ENCODE results near the gene CBLN3.

CBLN3 gene

DNA sequence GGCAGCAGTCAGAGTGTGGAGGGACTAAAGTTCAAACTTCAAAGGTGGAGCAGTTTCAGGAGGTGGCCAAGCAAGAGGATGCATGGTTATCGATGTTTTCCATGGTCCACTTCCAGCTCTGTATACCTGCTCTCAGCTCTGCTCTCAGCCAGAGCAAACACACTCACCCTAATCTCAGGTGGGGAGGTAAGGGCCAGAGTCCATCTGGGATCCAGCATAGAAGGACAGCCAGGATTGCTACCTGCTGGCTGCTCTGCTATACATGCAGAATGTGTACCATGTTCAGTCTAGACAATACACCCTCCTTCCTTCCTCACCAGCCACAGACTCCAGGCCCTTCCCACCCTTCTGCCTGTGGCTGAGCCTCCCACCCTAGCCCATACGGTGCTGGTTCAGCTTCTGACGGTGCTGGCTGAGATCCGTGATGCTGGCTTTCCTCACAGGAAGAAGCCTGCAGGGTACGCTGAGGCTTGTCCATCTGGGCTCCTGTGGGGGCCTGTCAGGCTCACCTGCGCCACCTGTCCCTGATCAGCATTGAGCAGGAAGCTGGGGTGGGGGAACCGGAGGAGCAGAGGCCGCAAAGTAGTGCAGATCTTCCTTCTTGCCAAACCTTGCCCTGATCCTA lies 2.4 kb downstream of the CBLN3 start:
- DNase-seq = no peak

DNA sequence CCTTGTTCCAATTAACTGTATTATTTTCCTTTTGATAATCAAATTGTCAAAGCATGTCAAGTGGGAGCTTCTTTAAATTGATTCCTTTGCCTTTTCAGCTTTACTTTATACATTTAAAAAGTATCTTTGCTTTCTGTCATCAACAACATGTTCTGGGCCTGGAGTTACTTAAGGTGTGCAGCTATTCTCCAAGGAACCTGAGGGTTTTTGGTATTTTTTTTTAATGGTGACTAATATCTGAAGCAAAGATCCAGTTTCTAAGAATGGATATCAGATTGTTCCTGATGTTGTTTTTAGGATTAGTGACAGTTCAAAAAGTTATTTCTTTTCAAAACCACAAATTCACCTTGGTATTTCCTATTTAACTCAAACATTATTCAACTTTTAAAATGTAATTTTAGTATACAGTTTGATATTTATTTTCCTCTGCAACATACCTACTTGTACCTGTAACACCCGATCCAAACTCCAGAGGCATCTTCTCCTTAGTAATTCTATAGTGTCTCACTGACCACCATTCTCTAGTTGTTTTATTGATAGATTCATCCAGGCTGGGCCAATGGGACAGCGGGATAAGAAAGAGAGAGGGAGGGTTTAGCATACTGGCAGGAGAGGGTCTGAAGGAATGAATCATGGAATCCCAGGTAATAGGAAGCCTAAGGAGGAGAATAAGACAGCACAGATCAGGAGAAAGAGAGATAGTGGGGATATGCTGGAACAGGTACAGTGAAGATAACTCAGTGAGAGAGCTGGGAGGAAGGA lies 3.1 kb downstream of the CBLN3 start:
- no peak for DNase-seq

DNA sequence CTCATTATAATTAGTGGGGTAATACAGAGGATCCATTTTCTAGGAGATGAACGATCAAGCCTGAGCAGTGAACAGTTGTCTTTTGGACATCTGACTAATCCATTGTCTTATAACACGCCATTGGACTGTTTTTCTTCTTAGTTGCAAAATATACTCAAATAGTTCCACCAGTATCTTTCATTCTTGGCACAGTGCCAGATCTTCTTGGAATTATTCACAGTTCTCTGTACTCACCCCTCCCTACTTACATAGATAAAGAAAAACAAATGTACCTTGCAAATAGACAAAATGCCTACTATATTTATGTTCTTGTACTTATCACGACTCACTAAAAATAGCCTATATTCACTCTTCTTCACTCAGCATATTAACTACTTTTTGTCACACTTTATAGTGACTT lies 3.8 kb downstream of the CBLN3 start:
- DNase-seq = no peak

DNA sequence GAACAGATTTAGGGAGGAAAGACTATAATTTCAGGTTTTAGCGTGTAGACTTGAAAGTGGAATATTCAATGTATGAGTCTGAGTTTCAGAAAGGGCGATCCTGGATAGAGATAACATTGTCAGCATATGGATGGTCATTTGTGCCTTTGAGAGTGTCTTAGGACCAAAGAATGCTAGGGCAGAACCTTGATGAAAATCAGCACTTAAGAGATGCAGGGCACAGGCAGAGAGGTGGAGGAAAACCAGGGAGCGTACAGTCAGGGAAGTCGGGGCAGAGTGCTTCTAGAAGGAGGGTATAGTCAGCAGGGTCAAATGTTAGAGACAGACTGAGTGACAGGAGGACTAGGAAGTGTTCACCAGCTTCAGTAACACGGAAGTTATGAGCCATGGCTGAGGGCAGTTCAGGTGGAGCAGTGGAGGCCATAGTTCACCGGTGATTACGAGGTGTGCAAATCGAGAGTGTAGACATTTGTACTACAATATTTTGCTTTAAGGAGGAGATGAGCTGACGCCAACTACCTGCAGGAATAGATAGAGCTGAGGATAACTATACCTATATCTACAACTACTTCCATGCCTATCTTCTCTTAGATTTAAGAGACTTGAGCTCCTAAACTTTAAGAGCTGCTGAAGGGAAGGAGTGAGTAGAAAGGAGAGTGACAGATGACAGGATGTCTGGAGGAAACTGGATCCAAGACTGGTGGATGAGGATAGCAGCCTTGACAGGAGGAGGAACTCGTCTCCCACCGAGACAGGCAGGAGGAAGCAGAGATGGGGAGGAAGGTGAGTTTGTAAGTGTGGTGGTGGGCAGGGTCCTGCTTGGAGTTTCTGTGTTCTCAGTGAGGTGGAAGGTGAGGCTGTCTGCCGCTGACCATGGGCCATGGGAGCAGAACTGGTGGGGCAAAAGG lies 6.5 kb downstream of the CBLN3 start:
- no peak for DNase-seq

DNA sequence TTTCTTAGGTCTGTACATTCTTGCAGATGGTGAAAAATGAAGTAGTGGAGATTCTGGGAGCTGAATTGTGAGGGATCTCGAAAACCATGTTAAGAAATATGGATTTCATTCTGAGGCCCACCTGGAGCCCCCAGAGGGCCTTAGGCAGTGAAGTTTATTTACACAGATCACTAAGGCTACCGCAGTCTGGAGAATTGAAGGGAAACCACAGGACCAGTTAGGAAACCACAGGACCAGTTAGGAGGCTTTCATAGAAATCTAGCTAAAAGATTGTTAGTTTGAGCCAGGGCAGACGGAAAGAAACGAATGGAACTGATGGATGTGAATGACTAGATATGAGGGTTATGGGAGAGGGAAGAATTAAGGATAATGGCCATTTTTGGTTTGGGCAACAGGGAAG lies 7.2 kb downstream of the CBLN3 start:
- DNase-seq = no peak

DNA sequence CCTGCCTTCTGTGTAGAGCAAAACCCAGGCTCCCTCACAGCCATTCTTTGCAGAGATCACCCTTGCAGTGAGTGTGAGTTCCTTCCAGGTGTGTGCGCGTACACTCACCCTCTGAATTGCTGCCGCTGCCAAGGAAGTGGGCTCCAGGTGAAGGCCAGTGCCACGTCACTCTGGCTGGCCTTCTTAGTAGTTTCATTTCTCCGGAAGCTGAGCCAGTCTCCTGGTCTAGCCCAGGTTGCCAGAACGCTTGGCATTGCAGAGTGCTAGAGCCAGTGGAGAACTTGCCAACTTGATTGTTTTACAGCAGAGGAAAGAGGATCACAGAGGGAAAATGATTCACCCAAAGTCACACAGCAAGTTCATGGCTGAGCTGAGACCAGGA lies 11.0 kb downstream of the CBLN3 start:
- no peak for DNase-seq

DNA sequence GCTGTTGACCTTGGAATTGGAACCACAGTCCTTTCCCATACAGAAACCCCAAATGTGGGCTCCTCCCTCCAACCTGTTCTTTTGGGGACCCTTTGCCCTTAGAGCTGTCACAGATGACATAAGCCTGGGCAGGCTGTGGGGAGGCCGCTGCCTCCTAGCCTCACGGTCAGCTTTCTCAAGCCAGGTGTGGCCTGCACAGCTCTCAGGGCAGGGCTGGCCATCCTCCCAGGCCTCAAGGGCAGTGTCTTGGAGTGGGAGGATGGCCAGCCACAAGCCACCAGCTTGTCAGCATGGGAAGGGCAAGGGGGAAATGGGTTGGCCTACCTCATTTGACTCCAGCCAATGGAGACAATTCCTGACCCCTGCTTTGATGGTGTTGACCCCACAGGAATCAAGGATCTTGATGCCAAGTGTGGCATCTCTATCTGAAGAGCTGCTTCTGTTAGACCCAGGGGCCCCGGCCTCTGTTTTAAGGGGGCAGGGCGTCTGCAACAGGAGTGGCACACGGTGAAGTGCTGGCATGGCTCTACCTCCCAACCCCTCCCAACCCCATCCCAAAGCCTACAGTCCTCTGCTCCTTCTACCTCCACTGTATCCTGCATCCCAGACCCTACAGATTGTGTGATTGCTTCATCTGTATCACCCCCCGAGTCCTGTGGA lies 11.5 kb downstream of the CBLN3 start:
- DNase-seq = no peak

DNA sequence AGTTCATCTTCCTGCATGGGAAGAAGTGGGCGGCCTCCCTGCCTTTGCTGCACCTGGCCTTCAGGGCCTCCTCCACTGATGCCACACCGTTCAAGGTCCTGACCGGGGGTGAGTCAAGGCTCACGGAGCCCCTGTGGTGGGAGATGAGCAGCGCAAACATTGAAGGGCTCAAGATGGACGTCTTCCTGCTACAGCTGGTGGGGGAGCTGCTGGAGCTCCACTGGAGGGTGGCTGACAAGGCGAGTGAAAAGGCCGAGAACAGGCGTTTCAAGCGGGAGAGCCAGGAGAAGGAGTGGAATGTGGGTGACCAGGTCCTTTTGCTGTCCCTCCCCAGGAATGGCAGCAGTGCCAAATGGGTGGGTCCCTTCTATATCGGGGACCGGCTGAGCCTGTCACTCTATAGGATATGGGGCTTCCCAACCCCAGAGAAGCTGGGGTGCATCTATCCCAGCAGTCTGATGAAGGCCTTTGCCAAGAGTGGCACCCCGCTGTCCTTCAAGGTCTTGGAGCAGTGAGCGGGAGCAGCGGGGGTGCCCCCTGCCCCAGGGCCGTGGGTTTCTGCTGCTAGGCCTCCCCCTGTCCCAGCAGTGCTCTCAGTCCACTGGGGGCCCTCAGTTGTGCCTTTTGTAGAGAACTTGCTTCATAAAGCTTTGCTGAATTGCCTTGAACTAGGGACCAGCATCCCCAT lies 12.4 kb downstream of the CBLN3 start:
- DNase-seq = no peak

DNA sequence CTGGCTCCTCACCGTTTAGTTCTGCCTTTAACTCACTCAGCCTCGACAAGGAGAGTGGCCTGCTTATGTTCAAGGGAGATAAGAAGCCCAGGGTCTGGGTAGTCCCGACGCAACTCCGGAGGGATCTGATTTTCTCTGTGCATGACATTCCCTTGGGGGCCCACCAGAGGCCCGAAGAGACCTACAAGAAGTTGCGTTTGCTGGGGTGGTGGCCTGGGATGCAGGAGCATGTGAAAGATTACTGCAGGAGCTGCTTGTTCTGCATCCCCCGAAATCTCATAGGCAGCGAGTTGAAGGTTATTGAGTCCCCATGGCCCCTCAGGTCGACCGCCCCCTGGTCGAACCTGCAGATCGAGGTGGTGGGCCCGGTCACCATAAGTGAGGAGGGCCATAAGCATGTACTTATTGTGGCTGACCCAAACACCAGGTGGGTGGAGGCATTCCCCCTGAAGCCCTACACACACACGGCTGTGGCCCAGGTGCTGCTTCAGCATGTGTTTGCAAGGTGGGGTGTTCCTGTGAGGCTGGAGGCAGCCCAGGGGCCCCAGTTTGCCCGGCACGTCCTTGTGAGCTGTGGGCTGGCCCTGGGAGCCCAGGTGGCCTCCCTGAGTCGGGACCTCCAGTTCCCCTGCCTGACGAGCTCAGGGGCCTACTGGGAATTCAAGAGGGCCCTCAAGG lies 13.1 kb downstream of the CBLN3 start:
- DNase-seq = no peak

DNA sequence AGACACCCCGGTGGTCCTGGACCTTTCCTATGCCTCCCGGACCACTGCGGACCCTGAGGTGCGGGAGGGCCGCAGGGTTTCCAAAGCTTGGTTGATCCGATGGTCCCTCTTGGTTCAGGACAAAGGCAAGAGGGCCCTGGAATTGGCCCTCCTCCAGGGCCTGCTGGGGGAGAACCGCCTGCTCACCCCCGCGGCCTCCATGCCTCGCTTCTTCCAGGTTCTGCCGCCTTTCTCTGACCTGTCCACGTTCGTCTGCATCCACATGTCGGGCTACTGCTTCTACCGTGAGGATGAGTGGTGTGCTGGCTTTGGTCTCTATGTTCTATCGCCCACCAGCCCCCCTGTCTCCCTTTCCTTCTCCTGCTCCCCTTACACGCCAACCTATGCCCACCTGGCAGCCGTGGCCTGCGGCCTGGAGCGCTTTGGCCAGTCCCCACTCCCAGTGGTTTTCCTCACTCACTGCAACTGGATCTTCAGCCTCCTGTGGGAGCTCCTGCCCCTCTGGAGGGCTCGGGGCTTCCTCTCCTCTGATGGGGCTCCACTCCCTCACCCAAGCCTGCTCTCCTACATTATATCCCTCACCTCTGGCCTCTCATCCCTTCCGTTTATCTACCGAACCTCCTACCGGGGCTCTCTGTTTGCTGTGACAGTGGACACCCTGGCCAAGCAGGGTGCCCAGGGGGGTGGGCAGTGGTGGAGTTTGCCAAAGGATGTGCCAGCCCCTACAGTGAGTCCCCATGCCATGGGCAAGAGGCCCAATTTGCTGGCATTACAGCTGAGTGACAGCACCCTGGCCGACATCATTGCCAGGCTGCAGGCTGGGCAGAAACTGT lies 13.8 kb downstream of the CBLN3 start:
- no peak for DNase-seq

DNA sequence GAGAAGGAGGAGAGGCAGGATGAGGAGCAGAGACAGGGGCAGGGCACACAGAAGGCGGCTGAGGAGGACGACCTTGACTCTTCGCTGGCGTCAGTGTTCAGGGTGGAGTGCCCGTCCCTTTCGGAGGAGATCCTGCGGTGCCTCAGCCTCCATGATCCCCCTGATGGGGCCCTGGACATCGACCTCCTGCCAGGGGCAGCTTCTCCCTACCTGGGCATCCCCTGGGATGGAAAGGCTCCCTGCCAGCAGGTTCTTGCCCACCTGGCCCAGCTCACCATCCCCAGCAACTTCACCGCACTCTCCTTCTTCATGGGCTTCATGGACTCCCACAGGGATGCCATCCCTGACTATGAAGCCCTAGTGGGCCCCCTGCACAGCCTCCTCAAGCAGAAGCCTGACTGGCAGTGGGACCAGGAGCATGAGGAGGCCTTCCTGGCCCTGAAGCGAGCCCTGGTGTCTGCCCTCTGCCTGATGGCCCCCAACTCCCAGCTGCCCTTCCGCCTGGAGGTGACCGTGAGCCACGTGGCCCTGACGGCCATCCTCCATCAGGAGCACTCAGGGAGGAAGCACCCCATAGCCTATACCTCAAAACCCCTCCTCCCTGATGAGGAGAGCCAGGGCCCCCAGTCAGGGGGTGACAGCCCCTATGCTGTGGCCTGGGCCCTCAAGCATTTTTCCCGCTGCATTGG lies 14.6 kb downstream of the CBLN3 start:
- no peak for DNase-seq

DNA sequence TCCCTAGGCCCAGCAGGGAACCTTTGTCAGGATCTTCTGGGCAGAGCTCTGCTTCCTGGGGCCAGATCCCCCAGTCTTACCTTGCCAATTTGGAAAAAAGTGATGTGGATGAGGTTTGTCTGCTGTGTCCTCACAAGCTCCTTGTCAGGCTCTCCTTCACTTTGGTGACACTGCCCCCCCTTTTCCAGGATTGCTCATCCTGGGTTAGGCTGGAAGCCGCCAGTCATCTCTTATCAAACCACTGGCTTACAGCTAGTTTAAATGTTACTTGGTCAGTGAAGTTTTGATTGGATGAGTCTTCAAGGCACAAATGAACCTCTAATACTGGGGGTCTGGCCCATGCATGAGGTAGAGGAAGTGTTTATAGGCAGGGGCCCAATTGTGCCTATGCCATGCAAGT lies 15.4 kb downstream of the CBLN3 start:
- no peak for DNase-seq

DNA sequence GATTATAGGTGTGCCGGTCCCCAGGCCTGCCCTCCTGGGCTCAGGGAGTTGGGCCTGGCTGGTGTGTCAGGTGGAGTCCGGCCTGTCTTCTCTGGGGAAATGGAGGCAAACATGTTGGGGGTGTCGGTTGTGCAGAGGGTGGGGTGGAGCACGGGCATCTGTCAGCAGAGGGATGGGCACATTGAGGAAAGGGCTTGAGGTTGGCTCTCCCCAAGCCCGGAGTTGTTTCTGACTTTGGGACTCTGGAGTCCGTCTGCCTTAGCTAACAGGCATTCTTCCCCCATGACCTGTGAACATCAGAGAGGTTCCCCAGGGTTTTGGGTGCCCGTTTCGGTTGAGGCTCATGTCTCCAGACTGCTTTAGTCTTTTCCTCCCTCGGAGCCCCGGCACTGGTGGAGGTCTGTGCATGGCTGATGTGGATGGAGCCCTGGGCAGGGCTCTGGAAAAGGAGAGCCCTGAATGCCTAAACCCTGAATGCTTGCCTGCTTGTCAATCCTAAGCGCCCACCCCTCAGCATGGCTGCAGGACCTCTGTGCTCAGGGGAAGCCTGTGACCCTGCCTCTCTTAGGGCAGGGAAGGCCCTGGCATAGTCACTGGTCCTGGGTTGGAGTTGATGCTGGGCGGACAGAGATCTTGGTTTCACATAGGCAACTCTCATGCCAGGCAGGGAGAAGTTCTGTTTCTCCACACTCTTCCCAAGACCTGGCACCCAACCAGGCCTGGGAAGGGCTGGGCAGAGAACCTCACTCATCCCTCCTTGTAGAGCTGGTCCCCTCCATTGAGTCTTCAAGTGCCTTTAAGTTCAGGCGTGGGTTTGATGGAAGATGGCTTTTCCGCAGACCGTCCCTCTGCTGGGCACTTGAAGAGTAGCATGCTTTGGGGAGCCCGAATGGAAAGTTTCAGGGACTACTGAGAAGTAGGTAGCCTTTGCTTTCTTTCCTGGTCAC lies 17.8 kb downstream of the CBLN3 start:
- DNase-seq = peak in 1 of 51 donors; percentile 5

DNA sequence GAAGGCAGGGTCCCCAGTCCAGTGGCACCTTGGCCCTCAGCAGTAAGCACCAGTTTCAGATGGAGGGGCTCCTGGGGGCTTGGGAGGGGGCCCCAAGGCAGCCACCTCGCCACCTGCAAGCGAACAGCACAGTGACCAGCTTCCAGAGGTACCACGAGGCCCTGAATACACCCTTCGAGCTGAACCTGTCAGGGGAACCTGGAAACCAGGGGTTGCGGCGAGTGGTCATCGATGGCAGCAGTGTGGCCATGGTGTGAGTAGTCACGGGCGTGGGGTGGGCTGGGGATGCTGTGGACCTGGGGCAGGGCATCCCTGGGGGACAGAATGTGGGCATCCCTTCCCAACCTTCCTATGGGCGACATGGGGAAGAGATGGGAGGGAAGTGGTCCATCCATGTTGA lies 19.5 kb downstream of the CBLN3 start:
- DNase-seq = no peak

DNA sequence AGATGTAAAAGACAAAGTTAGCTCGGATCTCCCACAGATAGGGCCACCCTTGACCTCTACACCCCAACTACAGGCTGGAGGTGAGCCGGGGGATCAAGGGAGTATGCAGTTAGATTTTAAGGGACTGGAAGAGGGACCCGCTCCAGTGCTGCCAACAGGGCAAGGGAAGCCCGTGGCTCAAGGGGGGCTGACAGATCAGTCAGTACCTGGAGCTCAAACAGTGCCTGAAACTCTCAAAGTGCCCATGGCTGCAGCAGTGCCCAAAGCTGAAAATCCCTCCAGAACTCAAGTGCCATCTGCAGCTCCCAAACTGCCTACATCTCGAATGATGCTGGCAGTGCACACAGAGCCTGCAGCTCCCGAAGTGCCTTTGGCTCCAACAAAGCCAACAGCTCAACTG lies 20.3 kb downstream of the CBLN3 start:
- no peak for DNase-seq

DNA sequence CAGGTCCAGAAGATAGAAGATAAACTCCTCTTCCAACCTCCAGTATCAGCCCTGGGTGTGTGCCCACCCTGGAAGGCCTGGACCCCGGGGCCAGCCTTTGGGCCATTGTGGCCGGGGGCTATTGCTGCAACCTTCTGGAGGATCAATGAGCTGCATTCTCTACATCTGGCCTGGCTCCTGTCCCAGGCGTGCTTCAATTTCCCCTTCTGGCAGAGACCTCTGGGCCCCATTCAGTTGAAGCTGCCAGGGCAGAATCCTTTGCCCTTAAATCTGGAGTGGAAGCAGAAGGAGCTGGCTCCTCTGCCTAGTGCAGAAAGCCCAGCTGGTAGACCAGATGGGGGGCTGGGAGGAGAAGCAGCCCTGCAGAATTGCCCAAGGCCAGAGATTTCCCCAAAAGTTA lies 20.7 kb downstream of the CBLN3 start:
- DNase-seq = peak in 2 of 51 donors; percentile 20 to 27

DNA sequence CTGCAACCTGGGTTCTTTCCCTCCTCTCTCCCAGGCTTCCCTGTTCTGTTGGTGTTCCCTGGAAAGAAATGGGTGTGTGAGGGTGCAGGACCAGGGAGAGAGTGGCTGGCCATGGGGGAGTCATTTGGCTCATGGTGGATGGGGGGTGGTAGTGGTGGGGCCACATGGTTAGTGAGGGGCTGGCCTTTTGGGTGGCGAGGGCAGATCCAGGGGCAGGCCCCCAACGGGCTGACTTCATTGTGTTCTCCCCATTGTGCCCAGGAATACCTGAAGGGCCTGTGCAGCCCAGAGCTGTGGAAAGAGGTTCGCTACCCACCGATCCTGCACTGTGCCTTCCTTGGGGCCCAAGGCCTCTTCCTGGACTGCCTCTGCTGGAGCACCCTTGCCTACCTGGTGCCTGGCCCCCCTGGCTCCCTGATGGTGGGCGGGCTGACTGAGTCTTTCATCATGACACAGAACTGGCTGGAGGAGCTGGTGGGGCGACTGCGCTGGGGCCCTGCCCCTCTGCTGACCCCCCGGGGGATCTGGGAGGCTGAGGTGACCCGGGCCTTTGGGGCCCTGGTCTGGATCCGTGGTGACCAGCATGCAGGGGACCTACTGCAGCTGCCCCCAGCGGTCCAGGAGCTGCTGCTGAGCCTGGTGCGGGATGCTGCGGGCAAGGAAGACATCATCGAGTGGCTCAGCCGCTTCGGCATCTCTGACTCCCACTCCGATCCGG lies 21.7 kb downstream of the CBLN3 start:
- DNase-seq = no peak

Data from hypothalamus (tissue), 51 donors.